GM12892 (cell line): ENCODE data around the gene IRF9.

Experiments
- DNase-seq: peaks from one replicate; pipeline ENCODE4 v3.0.0; 2011; ENCODE audit not compliant: insufficient read length
- FAIRE-seq: peaks from 2 replicates; lab custom pipeline; 2011; peaks lifted over from hg19 to GRCh38; lab: Jason Lieb, UNC
- POLR2A ChIP-seq: IDR thresholded peaks from 2 replicates; pipeline ENCODE4 v1.6.1; 2011; ENCODE audit warnings: low read depth, low read length, control low read depth
- POLR2AphosphoS5 ChIP-seq: IDR thresholded peaks from 2 replicates; pipeline ENCODE4 v1.6.1; 2011; ENCODE audit warnings: low read depth, low read length, control low read depth
- TAF1 ChIP-seq: IDR thresholded peaks from 2 replicates; pipeline ENCODE4 v1.6.1; 2011; ENCODE audit warnings: low read depth, mild to moderate bottlenecking, control low read depth, low read length, borderline replicate concordance

The IRF9 gene

GRCh38 chr14:24122416-24122815, 38.6 kb upstream of the IRF9 start:
- no peak for TF ChIP-seq POLR2A
- no peak for TF ChIP-seq POLR2AphosphoS5
- TF ChIP-seq TAF1, result no peak
- no peak for DNase-seq
- FAIRE-seq, result no peak

GRCh38 chr14:24122898-24123297, 38.2 kb upstream of the IRF9 start:
- FAIRE-seq (no peak), DNase-seq (no peak)
- TF ChIP-seq POLR2AphosphoS5 (no peak; the same call in 1 of the 2 replicates), POLR2A (no peak), TAF1 (no peak)

GRCh38 chr14:24123424-24124417, 37.3 kb upstream of the IRF9 start:
- TF ChIP-seq POLR2AphosphoS5 (no peak), POLR2A (peak; percentile 66)
- FAIRE-seq (peak; percentile 81), DNase-seq (no peak)

- DNase-seq (no peak), FAIRE-seq (no peak)
- TF ChIP-seq POLR2AphosphoS5 (no peak), POLR2A (no peak), TAF1 (no peak)
Measured at GRCh38 chr14:24126939-24127338, 34.1 kb upstream of the IRF9 start.

- FAIRE-seq (no peak), DNase-seq (no peak)
- TF ChIP-seq POLR2AphosphoS5, result no peak
- no peak for TF ChIP-seq TAF1
- no peak for TF ChIP-seq POLR2A
Measured at GRCh38 chr14:24127673-24128072, 33.4 kb upstream of the IRF9 start.

GRCh38 chr14:24129410-24129998, 31.6 kb upstream of the IRF9 start:
- FAIRE-seq (no peak), DNase-seq (no peak)
- no peak for TF ChIP-seq POLR2A
- no peak for TF ChIP-seq POLR2AphosphoS5
- no peak for TF ChIP-seq TAF1

GRCh38 chr14:24130380-24130716, 30.7 kb upstream of the IRF9 start, which contains the start of gene FITM1:
TSS of gene FITM1 (plus strand) at chr14:24130659. CDS start at chr14:24131564, 905 bp downstream.
- DNase-seq, result no peak
- no peak for FAIRE-seq
- TF ChIP-seq POLR2AphosphoS5 (no peak), TAF1 (no peak), POLR2A (no peak)

GRCh38 chr14:24130717-24131548, 30.1 kb upstream of the IRF9 start:
- FAIRE-seq (no peak), DNase-seq (no peak)
- TF ChIP-seq POLR2A (no peak), TAF1 (no peak), POLR2AphosphoS5 (no peak)

- TF ChIP-seq POLR2AphosphoS5 (no peak), POLR2A (no peak), TAF1 (no peak)
- FAIRE-seq, result no peak
- no peak for DNase-seq
Measured at GRCh38 chr14:24131549-24131966, 29.5 kb upstream of the IRF9 start.

GRCh38 chr14:24132061-24132685, 28.9 kb upstream of the IRF9 start:
- DNase-seq, result no peak
- TF ChIP-seq TAF1, result no peak
- TF ChIP-seq POLR2AphosphoS5, result no peak
- TF ChIP-seq POLR2A, result no peak
- no peak for FAIRE-seq
